Mesendoderm (in vitro differentiated cells): ENCODE measurements around the gene OGFR.

Experiments
- DNase-seq: peaks from one replicate; pipeline ENCODE4 v3.0.0; 2013
- H2AK5ac ChIP-seq: 2 replicates; pipeline ENCODE4 v1.6.1; 2013; ENCODE audit warnings: low read length, inconsistent platforms
- H2BK120ac ChIP-seq: 2 replicates; pipeline ENCODE4 v1.6.1; 2013; ENCODE audit warnings: low read depth, mild to moderate bottlenecking, low read length, moderate library complexity, mixed read lengths
- H2BK15ac ChIP-seq: replicated peaks from 2 replicates; pipeline ENCODE4 v1.6.1; 2013; ENCODE audit warnings: low read depth, mild to moderate bottlenecking, moderate library complexity
- H2BK5ac ChIP-seq: 2 replicates; pipeline ENCODE4 v1.6.1; 2013; ENCODE audit warnings: low read length, inconsistent platforms
- H3K18ac ChIP-seq: 2 replicates; pipeline ENCODE4 v1.6.1; 2013; ENCODE audit warnings: mild to moderate bottlenecking, low read length, mixed read lengths
- H3K23ac ChIP-seq: one replicate; pipeline ENCODE4 v1.6.1; 2013; ENCODE audit warnings: low read length
- H3K27ac ChIP-seq: 2 replicates; pipeline ENCODE4 v1.5.1; 2013; ENCODE audit warnings: low read depth, mild to moderate bottlenecking, inconsistent platforms, low read length, moderate library complexity
- H3K27me3 ChIP-seq: 2 replicates; pipeline ENCODE4 v1.6.1; 2013; ENCODE audit warnings: low read length, control low read depth, mild to moderate bottlenecking, inconsistent platforms; ENCODE audit not compliant: insufficient read depth, poor library complexity
- H3K36me3 ChIP-seq: 2 replicates; pipeline ENCODE4 v1.6.1; 2013; ENCODE audit warnings: low read length, inconsistent platforms; ENCODE audit not compliant: control insufficient read depth, insufficient read depth
- H3K4ac ChIP-seq: one replicate; pipeline ENCODE4 v1.6.1; 2013; ENCODE audit warnings: low read depth, mild to moderate bottlenecking, low read length, moderate library complexity
- H3K4me1 ChIP-seq: 2 replicates; pipeline ENCODE4 v1.6.1; 2013; ENCODE audit warnings: low read depth, low read length, inconsistent platforms; ENCODE audit not compliant: control insufficient read depth
- H3K4me2 ChIP-seq: 2 replicates; pipeline ENCODE4 v1.6.1; 2013; ENCODE audit warnings: low read length
- H3K4me3 ChIP-seq: 2 replicates; pipeline ENCODE4 v1.5.1; 2013; ENCODE audit warnings: mild to moderate bottlenecking, low read length
- H3K56ac ChIP-seq: one replicate; pipeline ENCODE4 v1.6.1; 2013; ENCODE audit warnings: low read length
- H3K79me1 ChIP-seq: 2 replicates; pipeline ENCODE4 v1.6.1; 2013; ENCODE audit warnings: low read length, inconsistent platforms
- H3K79me2 ChIP-seq: 2 replicates; pipeline ENCODE4 v1.6.1; 2013; ENCODE audit warnings: mild to moderate bottlenecking, low read length; ENCODE audit not compliant: control insufficient read depth, insufficient read depth
- H3K9ac ChIP-seq: 2 replicates; pipeline ENCODE4 v1.6.1; 2013; ENCODE audit warnings: low read length, inconsistent platforms
- H4K5ac ChIP-seq: one replicate; pipeline ENCODE4 v1.6.1; 2013; ENCODE audit warnings: low read length
- H4K8ac ChIP-seq: one replicate; pipeline ENCODE4 v1.6.1; 2013; ENCODE audit warnings: low read depth, mild to moderate bottlenecking, control low read depth, low read length, moderate library complexity
- WGBS: extraction: QIAGEN DNeasy Blood & Tissue Kit; methylation state at CpG from one replicate; pipeline ENCODE4 v1.1.7; 2013; ENCODE audit warnings: low lambda C conversion rate, missing lambda C conversion rate; ENCODE audit not compliant: insufficient coverage; ENCODE audit errors: extremely low coverage; 5-methylcytosine and 5-hydroxymethylcytosine counted together

Gene OGFR

GRCh38 chr20:62837790-62838127 is 33.1 kb downstream of the OGFR start:
- Histone ChIP-seq H2BK5ac (no peak overlapping the region), H3K4me2 (no peak overlapping the region), H3K23ac (no peak overlapping the region), H3K36me3 (no peaks in the 10 kb centered on the region), H3K4ac (no peak overlapping the region), H3K27me3 (no peaks in the 10 kb centered on the region), H2BK15ac (no peak overlapping the region), H3K4me1 (no peaks in the 10 kb centered on the region), H3K79me1 (no peaks in the 10 kb centered on the region), H3K18ac (no peak overlapping the region), H3K27ac (no peak overlapping the region), H4K8ac (no peak overlapping the region), H3K9ac (no peak overlapping the region), H3K56ac (no peak overlapping the region), H3K79me2 (no peaks in the 10 kb centered on the region), H2AK5ac (no peak overlapping the region), H2BK120ac (no peak overlapping the region), H3K4me3 (no peak overlapping the region), H4K5ac (no peak overlapping the region)
- no peak for DNase-seq
- WGBS, result no CpG with 5 or more reads among the region's 8 CpGs

- no peak overlapping the region for H3K4me2 ChIP-seq
- H4K5ac ChIP-seq, result no peak overlapping the region
- H3K4ac ChIP-seq, result no peak overlapping the region
- no peaks in the 10 kb centered on the region for H3K36me3 ChIP-seq
- DNase-seq, result no peak
- H2BK15ac ChIP-seq, result no peak overlapping the region
- H2AK5ac ChIP-seq, result no peak overlapping the region
- H3K4me3 ChIP-seq, result no peak overlapping the region
- H3K27me3 ChIP-seq, result no peaks in the 10 kb centered on the region
- H3K23ac ChIP-seq, result no peak overlapping the region
- H3K79me1 ChIP-seq, result no peaks in the 10 kb centered on the region
- H4K8ac ChIP-seq, result no peak overlapping the region
- no peak overlapping the region for H2BK5ac ChIP-seq
- no peak overlapping the region for H3K9ac ChIP-seq
- H3K4me1 ChIP-seq, result no peaks in the 10 kb centered on the region
- no peak overlapping the region for H2BK120ac ChIP-seq
- H3K18ac ChIP-seq, result no peak overlapping the region
- H3K27ac ChIP-seq, result no peak overlapping the region
- H3K79me2 ChIP-seq, result no peaks in the 10 kb centered on the region
- no peak overlapping the region for H3K56ac ChIP-seq
- WGBS, result no CpG with 5 or more reads among the region's 27 CpGs
Observed at GRCh38 chr20:62838128-62838891, 33.7 kb downstream of the OGFR start.

- Histone ChIP-seq H3K27ac (no peak overlapping the region), H3K4me1 (no peaks in the 10 kb centered on the region), H3K36me3 (no peaks in the 10 kb centered on the region), H4K8ac (no peak overlapping the region), H3K18ac (no peak overlapping the region), H4K5ac (no peak overlapping the region), H3K27me3 (no peaks in the 10 kb centered on the region), H2BK5ac (no peak overlapping the region), H2BK15ac (no peak overlapping the region), H3K4ac (no peak overlapping the region), H3K4me2 (no peak overlapping the region), H2BK120ac (no peak overlapping the region), H3K9ac (no peak overlapping the region), H3K79me1 (no peaks in the 10 kb centered on the region), H3K4me3 (no peak overlapping the region), H2AK5ac (no peak overlapping the region), H3K56ac (no peak overlapping the region), H3K79me2 (no peaks in the 10 kb centered on the region), H3K23ac (no peak overlapping the region)
- no peak for DNase-seq
- WGBS, result no CpG with 5 or more reads among the region's 8 CpGs
Observed at GRCh38 chr20:62839261-62839660, 34.6 kb downstream of the OGFR start.

DNA sequence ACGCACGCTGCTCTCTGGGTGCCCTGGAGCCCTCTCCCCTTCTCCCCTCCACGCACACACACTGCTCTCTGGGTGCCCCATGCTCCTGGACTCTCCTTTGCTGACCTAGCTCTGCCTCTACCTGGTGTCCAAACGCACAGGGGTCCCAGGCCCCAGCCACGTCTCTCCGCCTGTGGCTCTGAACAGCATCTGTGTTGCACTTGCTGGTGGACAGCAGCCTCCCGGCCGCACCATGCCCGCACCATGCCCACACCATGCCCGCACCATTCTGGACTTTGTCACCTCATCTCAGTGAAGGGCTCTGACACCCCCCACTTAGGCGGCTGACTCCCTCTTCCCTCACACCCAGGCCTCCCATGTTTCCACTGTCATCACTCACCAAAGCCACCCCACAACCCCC is 35.2 kb downstream of the OGFR start:
- Histone ChIP-seq H2BK15ac (no peak overlapping the region), H3K36me3 (no peaks in the 10 kb centered on the region), H3K23ac (no peak overlapping the region), H3K9ac (no peak overlapping the region), H4K5ac (no peak overlapping the region), H3K27me3 (no peaks in the 10 kb centered on the region), H3K27ac (no peak overlapping the region), H2BK5ac (no peak overlapping the region), H3K4me1 (no peaks in the 10 kb centered on the region), H2BK120ac (no peak overlapping the region), H3K79me2 (no peaks in the 10 kb centered on the region), H3K4me2 (no peak overlapping the region), H3K4ac (no peak overlapping the region), H3K79me1 (no peaks in the 10 kb centered on the region), H3K56ac (no peak overlapping the region), H3K18ac (no peak overlapping the region), H3K4me3 (no peak overlapping the region), H4K8ac (no peak overlapping the region), H2AK5ac (no peak overlapping the region)
- WGBS, result no CpG with 5 or more reads among the region's 11 CpGs
- DNase-seq, result no peak

DNA sequence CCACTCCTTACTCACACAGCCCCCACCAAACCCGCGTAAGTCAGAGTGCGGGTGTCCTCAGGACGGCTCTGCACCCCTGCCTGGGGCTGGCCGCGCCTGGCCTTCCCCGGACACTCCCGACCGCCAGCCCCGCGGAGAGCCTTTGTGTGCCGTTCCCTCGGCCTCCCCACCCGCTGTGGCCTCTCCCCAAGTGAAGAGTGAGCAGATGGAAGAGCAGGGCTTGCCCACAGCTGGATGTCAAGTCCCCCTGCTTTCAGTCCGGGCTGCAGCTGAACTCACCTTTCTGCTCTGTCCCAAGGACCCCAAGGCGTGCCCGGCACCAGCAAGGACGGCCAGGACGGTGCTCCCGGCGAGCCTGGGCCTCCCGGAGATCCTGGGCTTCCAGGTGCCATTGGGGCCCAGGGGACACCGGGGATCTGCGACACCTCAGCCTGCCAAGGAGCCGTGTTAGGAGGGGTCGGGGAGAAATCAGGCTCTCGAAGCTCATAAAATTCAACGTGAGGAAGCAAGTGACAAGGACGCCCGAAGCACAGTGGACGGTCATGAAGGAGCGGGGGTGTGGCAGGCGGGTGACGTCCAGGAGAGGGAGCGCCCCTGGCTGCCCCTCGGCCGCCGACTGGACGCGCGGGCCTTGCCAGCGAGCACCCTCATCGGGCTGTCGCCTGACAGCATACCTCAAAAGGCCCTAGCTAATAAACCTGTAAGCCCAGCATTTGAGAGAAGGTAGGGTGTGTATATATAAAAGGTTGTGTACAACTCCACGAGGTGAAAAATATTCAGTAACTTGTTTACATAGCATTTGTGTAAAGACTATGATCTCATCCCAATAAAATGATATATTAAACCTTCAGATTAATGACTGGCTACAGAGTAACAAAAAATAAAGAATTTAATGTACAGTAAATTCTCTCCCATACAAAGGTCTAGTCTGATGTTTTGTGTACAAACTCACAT is 35.9 kb downstream of the OGFR start:
- Histone ChIP-seq H2AK5ac (no peak overlapping the region), H2BK5ac (no peak overlapping the region), H3K56ac (no peak overlapping the region), H3K4me1 (no peaks in the 10 kb centered on the region), H3K4me2 (no peak overlapping the region), H3K4ac (no peak overlapping the region), H3K4me3 (no peak overlapping the region), H4K8ac (no peak overlapping the region), H3K36me3 (no peaks in the 10 kb centered on the region), H3K18ac (no peak overlapping the region), H3K27ac (no peak overlapping the region), H4K5ac (no peak overlapping the region), H2BK15ac (no peak overlapping the region), H3K79me1 (no peaks in the 10 kb centered on the region), H2BK120ac (no peak overlapping the region), H3K79me2 (no peaks in the 10 kb centered on the region), H3K23ac (no peak overlapping the region), H3K27me3 (no peaks in the 10 kb centered on the region), H3K9ac (no peak overlapping the region)
- WGBS, result no CpG with 5 or more reads among the region's 45 CpGs
- DNase-seq, result no peak
